PFSK-1 (cell line): ENCODE measurements around the gene ZNF416.

ENCODE experiments used
- FOXP2 ChIP-seq: optimal IDR thresholded peaks from 2 replicates; pipeline ENCODE3; 2011; ENCODE audit warnings: borderline replicate concordance, control low read depth, inconsistent platforms; ENCODE audit not compliant: insufficient read depth; ENCODE audit errors: extremely low read length, extremely low read depth
- POLR2AphosphoS5 ChIP-seq: IDR thresholded peaks from 2 replicates; pipeline ENCODE4 v1.6.1; 2012; ENCODE audit warnings: low read depth, mild to moderate bottlenecking, control low read depth, low read length, moderate library complexity
- REST ChIP-seq, 2 experiments: IDR thresholded peaks; 2 replicates each; pipeline versions ENCODE4 v1.6.1 to v1.8.0; 2011 to 2012; ENCODE audit warnings: low read depth in 2 of 2, low read length in 2 of 2, control low read depth in 1 of 2, inconsistent platforms in 1 of 2, mild to moderate bottlenecking in 1 of 2, moderate library complexity in 1 of 2; ENCODE audit not compliant: insufficient read depth in 1 of 2
- SIN3A ChIP-seq: IDR thresholded peaks from 2 replicates; pipeline ENCODE4 v1.6.1; 2012; ENCODE audit warnings: mild to moderate bottlenecking, low read length, moderate library complexity, borderline replicate concordance; ENCODE audit not compliant: insufficient read depth

- TF ChIP-seq REST (IDR thresholded peaks at IDR 0.05; ENCODE audit: insufficient read depth in 1 of 2, low read depth in 2 of 2, low read length in 2 of 2): no peak
- no peak for TF ChIP-seq SIN3A
- TF ChIP-seq POLR2AphosphoS5: no peak
- TF ChIP-seq FOXP2: no peak
These were observed 32.4 kb upstream of the ZNF416 start for GRCh38 chr19:57611113-57611512.
